Neural cell (in vitro differentiated cells): Measurements from ENCODE around the gene FLOT1. TPM values are rescaled to one million over a fixed set of nuclear protein-coding genes. Genes with fewer than 3 reads are reported as not detected.

ENCODE experiments used
- H2AFZ ChIP-seq: fragments of 200-600, 300-800 bp; sonication (generic), shearing (Covaris generic); 2 replicates; pipeline ENCODE4 v1.6.0; 2014; ENCODE audit warnings: low read depth, mild to moderate bottlenecking, antibody characterized with exemption, low read length, moderate library complexity
- H3F3A ChIP-seq: fragments of 200-600 bp; shearing (Covaris generic); 2 replicates; pipeline ENCODE4 v1.6.1; 2016; ENCODE audit warnings: mild to moderate bottlenecking, moderate library complexity, mixed read lengths, antibody characterized with exemption, low read length; ENCODE audit not compliant: insufficient read depth, poor library complexity, severe bottlenecking
- H3K27ac ChIP-seq: fragments of 200-600, 300-800 bp; sonication (generic), shearing (Covaris generic); 2 replicates; pipeline ENCODE4 v1.5.1; 2014; ENCODE audit warnings: mild to moderate bottlenecking, low read length, moderate library complexity
- H3K27me3 ChIP-seq: fragments of 300-800, 200-600 bp; sonication (generic), shearing (Covaris generic); 2 replicates; pipeline ENCODE4 v1.6.0; 2014; ENCODE audit warnings: mild to moderate bottlenecking, low read depth, low read length, moderate library complexity; ENCODE audit not compliant: insufficient read depth
- H3K36me3 ChIP-seq: fragments of 300-800, 200-600 bp; sonication (generic), shearing (Covaris generic); 2 replicates; pipeline ENCODE4 v1.5.1; 2014; ENCODE audit warnings: mild to moderate bottlenecking, antibody characterized with exemption, low read length, moderate library complexity; ENCODE audit not compliant: insufficient read depth
- H3K4me2 ChIP-seq: fragments of 300-800, 200-600 bp; sonication (generic), shearing (Covaris generic); 2 replicates; pipeline ENCODE4 v1.6.0; 2014; ENCODE audit warnings: mild to moderate bottlenecking, low read length
- H3K4me3 ChIP-seq: fragments of 300-800, 200-600 bp; sonication (generic), shearing (Covaris generic); 2 replicates; pipeline ENCODE4 v1.5.1; 2014; ENCODE audit warnings: mild to moderate bottlenecking, low read length, moderate library complexity
- H3K79me2 ChIP-seq: fragments of 200-600 bp; shearing (Covaris generic); replicated peaks from 2 replicates; pipeline ENCODE4 v1.6.0; 2014; ENCODE audit warnings: mild to moderate bottlenecking, low read length, moderate library complexity; ENCODE audit not compliant: insufficient read depth
- H3K9ac ChIP-seq: fragments of 300-800, 200-600 bp; sonication (generic), shearing (Covaris generic); 2 replicates; pipeline ENCODE4 v1.6.1; 2016; ENCODE audit warnings: mild to moderate bottlenecking, low read length, mixed read lengths
- H3K9me2 ChIP-seq: fragments of 200-600 bp; shearing (Covaris generic); 2 replicates; pipeline ENCODE4 v1.6.1; 2016; ENCODE audit warnings: mild to moderate bottlenecking, low read length, mixed read lengths; ENCODE audit not compliant: insufficient read depth
- H3K9me3 ChIP-seq: fragments of 200-600, 300-800 bp; sonication (generic), shearing (Covaris generic); 2 replicates; pipeline ENCODE4 v1.6.1; 2016; ENCODE audit warnings: mild to moderate bottlenecking, mixed run types, low read length, moderate library complexity, mixed read lengths
- H4K20me1 ChIP-seq: fragments of 200-600 bp; shearing (Covaris generic); 2 replicates; pipeline ENCODE4 v1.6.1; 2016; ENCODE audit warnings: mild to moderate bottlenecking, mixed run types; ENCODE audit not compliant: insufficient read depth
- CTCF ChIP-seq: fragments of 450-650 bp; IDR thresholded peaks from 2 replicates; pipeline ENCODE4 v1.5.1; 2014; ENCODE audit warnings: antibody characterized with exemption, mild to moderate bottlenecking, moderate library complexity; ENCODE audit not compliant: poor library complexity, severe bottlenecking
- EP300 ChIP-seq: fragments of 450-650 bp; conservative IDR thresholded peaks from 2 replicates; pipeline ENCODE4 v1.6.1; 2014; ENCODE audit warnings: antibody characterized with exemption, mild to moderate bottlenecking, moderate library complexity; ENCODE audit not compliant: poor library complexity, severe bottlenecking
- EZH2 ChIP-seq: fragments of 200-600, 300-800 bp; shearing (Covaris generic), sonication (generic); IDR thresholded peaks from 2 replicates; pipeline ENCODE4 v1.6.1; 2014; ENCODE audit warnings: antibody characterized with exemption, low read length, borderline replicate concordance, mild to moderate bottlenecking; ENCODE audit not compliant: insufficient read depth, poor library complexity, severe bottlenecking
- MXI1 ChIP-seq: fragments of 450-650 bp; conservative IDR thresholded peaks from 2 replicates; pipeline ENCODE4 v1.6.1; 2014; ENCODE audit warnings: antibody characterized with exemption, mild to moderate bottlenecking; ENCODE audit not compliant: poor library complexity, severe bottlenecking
- POLR2AphosphoS5 ChIP-seq: IDR thresholded peaks from 2 replicates; pipeline ENCODE4 v1.6.1; 2012
- RAD21 ChIP-seq: fragments of 450-650 bp; conservative IDR thresholded peaks from 2 replicates; pipeline ENCODE4 v1.6.1; 2014; ENCODE audit warnings: antibody characterized with exemption, mild to moderate bottlenecking, moderate library complexity
- SMC3 ChIP-seq: fragments of 450-650 bp; conservative IDR thresholded peaks from 2 replicates; pipeline ENCODE4 v1.6.1; 2014; ENCODE audit warnings: antibody characterized with exemption, mild to moderate bottlenecking, moderate library complexity; ENCODE audit not compliant: poor library complexity
- TAF1 ChIP-seq: IDR thresholded peaks from 2 replicates; pipeline ENCODE4 v1.6.1; 2012; ENCODE audit warnings: low read depth
- polyA plus RNA-seq: library from polyadenylated mRNA; depleted of rRNA; stranded (reverse); fragments of >200 nt; gene quantifications from 2 replicates; pipeline ENCODE4 v1.2.3, GENCODE V29; 2014
- TF ChIP-seq, protein P1 (sequence below): IDR thresholded peaks from 2 replicates; pipeline ENCODE4 v1.6.1; 2012; ENCODE audit warnings: borderline replicate concordance

The FLOT1 gene
- polyA plus RNA-seq, 1 donor from 2014 or later, result 72.7 TPM

DNA sequence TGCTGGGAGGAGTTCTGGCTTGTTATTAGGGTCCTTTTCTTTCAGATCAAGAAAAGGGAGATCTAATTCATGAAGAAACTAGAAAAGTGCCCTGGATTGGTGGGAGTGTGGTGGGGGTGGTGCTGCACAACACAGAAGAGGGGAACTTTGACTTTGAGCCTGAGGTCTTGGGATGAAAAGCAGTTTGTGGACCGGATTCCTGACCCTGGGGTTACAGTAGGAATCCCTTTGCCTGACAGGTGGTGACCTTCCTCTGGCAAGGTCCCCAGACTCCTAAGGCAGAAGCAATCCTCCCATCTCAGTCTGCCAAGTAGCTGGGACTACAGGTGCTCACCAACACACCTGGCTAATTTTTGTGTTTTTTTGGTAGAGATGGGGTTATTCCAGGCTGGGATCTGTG is 47.1 kb upstream of the FLOT1 start:
- H3K9me3 ChIP-seq, result no peaks in the 10 kb centered on the region
- no peak overlapping the region for H2AFZ ChIP-seq
- H4K20me1 ChIP-seq, result no peaks in the 10 kb centered on the region
- no peak overlapping the region for H3K9ac ChIP-seq
- TF ChIP-seq EP300 (no peak), SMC3 (no peak), RAD21 (no peak), TAF1 (no peak), MXI1 (no peak), POLR2AphosphoS5 (no peak), EZH2 (no peak), CTCF (no peak)
- TF ChIP-seq, protein P1, sequence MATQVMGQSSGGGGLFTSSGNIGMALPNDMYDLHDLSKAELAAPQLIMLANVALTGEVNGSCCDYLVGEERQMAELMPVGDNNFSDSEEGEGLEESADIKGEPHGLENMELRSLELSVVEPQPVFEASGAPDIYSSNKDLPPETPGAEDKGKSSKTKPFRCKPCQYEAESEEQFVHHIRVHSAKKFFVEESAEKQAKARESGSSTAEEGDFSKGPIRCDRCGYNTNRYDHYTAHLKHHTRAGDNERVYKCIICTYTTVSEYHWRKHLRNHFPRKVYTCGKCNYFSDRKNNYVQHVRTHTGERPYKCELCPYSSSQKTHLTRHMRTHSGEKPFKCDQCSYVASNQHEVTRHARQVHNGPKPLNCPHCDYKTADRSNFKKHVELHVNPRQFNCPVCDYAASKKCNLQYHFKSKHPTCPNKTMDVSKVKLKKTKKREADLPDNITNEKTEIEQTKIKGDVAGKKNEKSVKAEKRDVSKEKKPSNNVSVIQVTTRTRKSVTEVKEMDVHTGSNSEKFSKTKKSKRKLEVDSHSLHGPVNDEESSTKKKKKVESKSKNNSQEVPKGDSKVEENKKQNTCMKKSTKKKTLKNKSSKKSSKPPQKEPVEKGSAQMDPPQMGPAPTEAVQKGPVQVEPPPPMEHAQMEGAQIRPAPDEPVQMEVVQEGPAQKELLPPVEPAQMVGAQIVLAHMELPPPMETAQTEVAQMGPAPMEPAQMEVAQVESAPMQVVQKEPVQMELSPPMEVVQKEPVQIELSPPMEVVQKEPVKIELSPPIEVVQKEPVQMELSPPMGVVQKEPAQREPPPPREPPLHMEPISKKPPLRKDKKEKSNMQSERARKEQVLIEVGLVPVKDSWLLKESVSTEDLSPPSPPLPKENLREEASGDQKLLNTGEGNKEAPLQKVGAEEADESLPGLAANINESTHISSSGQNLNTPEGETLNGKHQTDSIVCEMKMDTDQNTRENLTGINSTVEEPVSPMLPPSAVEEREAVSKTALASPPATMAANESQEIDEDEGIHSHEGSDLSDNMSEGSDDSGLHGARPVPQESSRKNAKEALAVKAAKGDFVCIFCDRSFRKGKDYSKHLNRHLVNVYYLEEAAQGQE, result no peak
- no peak overlapping the region for H3K27ac ChIP-seq
- no peak overlapping the region for H3K4me2 ChIP-seq
- H3K36me3 ChIP-seq, result no peaks in the 10 kb centered on the region
- H3K79me2 ChIP-seq, result no peaks in the 10 kb centered on the region
- H3K9me2 ChIP-seq, result no peaks in the 10 kb centered on the region
- no peak overlapping the region for H3K4me3 ChIP-seq
- no peaks in the 10 kb centered on the region for H3F3A ChIP-seq
- no peaks in the 10 kb centered on the region for H3K27me3 ChIP-seq

GRCh38 chr6:30787954-30788353 is 45.5 kb upstream of the FLOT1 start:
- no peak overlapping the region for H3K4me3 ChIP-seq
- H3K9ac ChIP-seq, result no peak overlapping the region
- H2AFZ ChIP-seq, result no peak overlapping the region
- H4K20me1 ChIP-seq, result no peaks in the 10 kb centered on the region
- H3K79me2 ChIP-seq, result no peaks in the 10 kb centered on the region
- no peak overlapping the region for H3K4me2 ChIP-seq
- no peak for TF ChIP-seq TAF1
- TF ChIP-seq, protein P1, result no peak
- TF ChIP-seq EZH2, result no peak
- no peak for TF ChIP-seq CTCF
- TF ChIP-seq SMC3, result no peak
- no peak for TF ChIP-seq EP300
- no peak for TF ChIP-seq RAD21
- TF ChIP-seq POLR2AphosphoS5, result no peak
- no peak for TF ChIP-seq MXI1
- H3K9me3 ChIP-seq, result no peaks in the 10 kb centered on the region
- no peaks in the 10 kb centered on the region for H3F3A ChIP-seq
- H3K9me2 ChIP-seq, result no peaks in the 10 kb centered on the region
- no peaks in the 10 kb centered on the region for H3K27me3 ChIP-seq
- H3K36me3 ChIP-seq, result no peaks in the 10 kb centered on the region
- no peak overlapping the region for H3K27ac ChIP-seq
